Stimulated activated CD8-positive, alpha-beta memory T cell treated with anti-CD3 and anti-CD28 coated beads, Interleukin-15, amount 100 ng/mL, for 4 hours (primary cell): Measurements from ENCODE around the gene ART3.

Experiments used
- DNase-seq, 2 donors: peaks; one replicate each; pipeline ENCODE4 v3.0.0-alpha.2; 2020; ENCODE audit warnings: low read depth in 2 of 2

Gene ART3

GRCh38 chr4:76147454-76148141 lies 73.1 kb downstream of the ART3 start:
- peak in 1 of 2 donors; percentile 0 for DNase-seq

- peak; percentile 92 for DNase-seq
These were observed 73.8 kb downstream of the ART3 start, which contains the start of gene NUP54 for GRCh38 chr4:76148142-76148865. Gene NUP54 (minus strand): TSS chr4:76148397. CDS start chr4:76148374, 23 bp downstream.

- no peak for DNase-seq
These were observed 78.8 kb downstream of the ART3 start for GRCh38 chr4:76153356-76153755.

GRCh38 chr4:76155979-76156378 lies 81.5 kb downstream of the ART3 start:
- DNase-seq = no peak

GRCh38 chr4:76156635-76157034 lies 82.1 kb downstream of the ART3 start:
- no peak for DNase-seq

GRCh38 chr4:76160355-76160754 lies 85.8 kb downstream of the ART3 start:
- DNase-seq = no peak
